ENCODE data around the gene UST. TPM values are rescaled to one million over a fixed set of nuclear protein-coding genes. Genes with fewer than 3 reads are reported as not detected.

UST gene
- total and polyA plus RNA-seq, 2 of the 8 experiments (the other 6 are each of a cell fraction or from before 2014, with no cell fraction given), result 13.5 to 34.5 TPM

DNA sequence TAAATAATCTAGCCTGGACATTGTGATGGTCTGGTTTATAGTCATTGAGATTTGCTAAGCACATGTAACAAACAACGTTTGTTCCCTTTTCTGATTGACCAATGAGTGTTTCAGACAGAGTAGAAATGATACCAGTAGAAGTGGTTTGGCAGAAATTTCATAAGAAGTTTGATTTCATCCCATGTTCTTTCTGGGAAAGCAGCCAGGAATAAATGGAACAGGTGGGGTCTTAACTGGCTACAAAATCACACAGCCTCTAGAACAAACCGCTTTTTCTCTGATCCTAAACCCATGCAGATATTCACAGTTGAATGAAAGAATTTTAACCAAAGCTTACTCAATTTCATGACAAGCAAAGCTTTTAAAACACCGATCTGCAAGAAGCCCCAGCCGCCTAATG is 227.5 kb downstream of the UST start:
- no peak overlapping the region for H3K14ac ChIP-seq (ENCODE audit: insufficient read length)
- TF ChIP-seq HDAC6 (IDR thresholded peaks at IDR 0.05; ENCODE audit: low read depth, low read length) (no peak), EP300 (IDR thresholded peaks at IDR 0.05; ENCODE audit: borderline replicate concordance in 1 of 2, low read depth in 2 of 2, low read length in 2 of 2) (no peak), MAFK (IDR thresholded peaks at IDR 0.05; ENCODE audit: low read depth, low read length) (no peak), ZNF274 (IDR thresholded peaks at IDR 0.05; ENCODE audit: borderline replicate concordance, extremely low read depth, low read length) (no peak), CEBPB (IDR thresholded peaks at IDR 0.05; ENCODE audit: low read depth, low read length) (no peak), KDM1A (IDR thresholded peaks at IDR 0.05; ENCODE audit: borderline replicate concordance, low read length) (no peak), SRF (IDR thresholded peaks at IDR 0.05; ENCODE audit: low read depth, low read length) (no peak)
- TF ChIP-seq, protein P1, sequence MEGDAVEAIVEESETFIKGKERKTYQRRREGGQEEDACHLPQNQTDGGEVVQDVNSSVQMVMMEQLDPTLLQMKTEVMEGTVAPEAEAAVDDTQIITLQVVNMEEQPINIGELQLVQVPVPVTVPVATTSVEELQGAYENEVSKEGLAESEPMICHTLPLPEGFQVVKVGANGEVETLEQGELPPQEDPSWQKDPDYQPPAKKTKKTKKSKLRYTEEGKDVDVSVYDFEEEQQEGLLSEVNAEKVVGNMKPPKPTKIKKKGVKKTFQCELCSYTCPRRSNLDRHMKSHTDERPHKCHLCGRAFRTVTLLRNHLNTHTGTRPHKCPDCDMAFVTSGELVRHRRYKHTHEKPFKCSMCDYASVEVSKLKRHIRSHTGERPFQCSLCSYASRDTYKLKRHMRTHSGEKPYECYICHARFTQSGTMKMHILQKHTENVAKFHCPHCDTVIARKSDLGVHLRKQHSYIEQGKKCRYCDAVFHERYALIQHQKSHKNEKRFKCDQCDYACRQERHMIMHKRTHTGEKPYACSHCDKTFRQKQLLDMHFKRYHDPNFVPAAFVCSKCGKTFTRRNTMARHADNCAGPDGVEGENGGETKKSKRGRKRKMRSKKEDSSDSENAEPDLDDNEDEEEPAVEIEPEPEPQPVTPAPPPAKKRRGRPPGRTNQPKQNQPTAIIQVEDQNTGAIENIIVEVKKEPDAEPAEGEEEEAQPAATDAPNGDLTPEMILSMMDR (IDR thresholded peaks at IDR 0.05; ENCODE audit: control extremely low read depth in 1 of 3, insufficient read depth in 1 of 3, low read depth in 1 of 3, low read length in 3 of 3), result no peak
- FAIRE-seq (no peak), DNase-seq (ENCODE audit: low read depth in 1 of 2, low spot score in 2 of 2) (no peak)
- H4K20me1 ChIP-seq (replicated peaks in 1 of 2; ENCODE audit: control insufficient read depth in 1 of 2, insufficient read depth in 2 of 2, low read length in 2 of 2), result peaks cover 0 to 2% of the 10 kb centered on the region in 2 experiments
- no peak overlapping the region for H3K9ac ChIP-seq (replicated peaks in 1 of 4; ENCODE audit: extremely low read depth in 1 of 4, low read depth in 3 of 4, low read length in 3 of 4)
- no peaks in the 10 kb centered on the region for H3K9me3 ChIP-seq (ENCODE audit: insufficient read depth in 2 of 2, low read depth in 1 of 2, low read length in 1 of 2)
- no peak overlapping the region for H2BK20ac ChIP-seq (ENCODE audit: low read length)
- CTCF ChIA-PET (ENCODE audit: partially characterized antibody), result interaction anchor here (0.7 to 4.6 kb wide), 22 partner anchors 11 to 418 kb away, joined by 3 to 32 read pairs (median 3); no protein-coding TSS in a partner anchor
- H2BK5ac ChIP-seq (ENCODE audit: low read depth, low read length), result no peak overlapping the region
- H3K56ac ChIP-seq (replicated peaks; ENCODE audit: insufficient read length, low read depth, low read length), result no peak overlapping the region
- H3K4me3 ChIP-seq (ENCODE audit: extremely low read depth in 1 of 4, insufficient read depth in 2 of 4, low read depth in 3 of 4, low read length in 4 of 4), result no peak overlapping the region
- H3K79me1 ChIP-seq (ENCODE audit: low read depth, low read length), result no peaks in the 10 kb centered on the region
- H3K18ac ChIP-seq (ENCODE audit: extremely low read depth, low read length), result no peak overlapping the region
- H4K5ac ChIP-seq (ENCODE audit: insufficient read length, low read depth, low read length), result no peak overlapping the region
- POLR2A ChIA-PET (ENCODE audit: partially characterized antibody), result interaction anchor here (1.1 kb wide), 1 partner anchor 10 kb away, joined by 3 read pairs; no protein-coding TSS in a partner anchor
- H3K23ac ChIP-seq (ENCODE audit: insufficient read length), result no peak overlapping the region
- H2BK120ac ChIP-seq (replicated peaks; ENCODE audit: low read depth, low read length), result no peak overlapping the region
- 91% methylated on average over 4 of the region's 4 CpGs; no CpG with 5 or more reads in 1 of the 2 experiments for WGBS, 2 experiments (ENCODE audit: extremely low coverage in 1 of 2, insufficient coverage in 1 of 2, insufficient read length in 1 of 2, insufficient replicate concordance in 2 of 2, low coverage in 1 of 2, low lambda C conversion rate in 2 of 2, missing lambda C conversion rate in 1 of 2)
- H2AK5ac ChIP-seq (ENCODE audit: low read depth, low read length), result no peak overlapping the region
- H3K27me3 ChIP-seq (replicated peaks in 1 of 4; ENCODE audit: control insufficient read depth in 3 of 4, extremely low read depth in 1 of 4, insufficient read depth in 3 of 4, low read length in 3 of 4), result no peaks in the 10 kb centered on the region
- no peak overlapping the region for H3K4me2 ChIP-seq (ENCODE audit: insufficient read depth in 1 of 2, low read depth in 2 of 2, low read length in 2 of 2)
- H3K27ac ChIP-seq (ENCODE audit: low read depth, low read length), result no peak overlapping the region
- no peaks in the 10 kb centered on the region for H3K23me2 ChIP-seq (ENCODE audit: low read depth, low read length)
- no peak overlapping the region for H4K91ac ChIP-seq (replicated peaks; ENCODE audit: insufficient read length, low read length)
- no peak overlapping the region for H2BK15ac ChIP-seq (ENCODE audit: low read length)
- H3K4me1 ChIP-seq (replicated peaks in 1 of 4; ENCODE audit: control insufficient read depth in 3 of 4, insufficient read depth in 4 of 4, low read length in 3 of 4), result peaks cover 5 to 29% (median 9%) of the 10 kb centered on the region in 4 experiments
- H3K36me3 ChIP-seq (ENCODE audit: control insufficient read depth in 2 of 4, insufficient read depth in 4 of 4, low read length in 3 of 4), result peaks cover 0 to 12% (median 1%) of the 10 kb centered on the region in 4 experiments; a peak in 1 of 8 replicates
- H4K8ac ChIP-seq (ENCODE audit: extremely low read depth, insufficient read depth, low read length), result no peak overlapping the region
- no peak overlapping the region for H2AFZ ChIP-seq (ENCODE audit: low read length)
- no peak overlapping the region for H3K4ac ChIP-seq (replicated peaks; ENCODE audit: insufficient read length, low read depth, low read length)
- H2BK12ac ChIP-seq (ENCODE audit: low read depth, low read length), result no peak overlapping the region
- H3K79me2 ChIP-seq (ENCODE audit: control insufficient read depth in 1 of 2, insufficient read depth in 2 of 2, low read length in 2 of 2), result no peaks in the 10 kb centered on the region; a peak in 1 of 4 replicates

Data from H1 (cell line).